ENCODE measurements around the gene BACH2.
A peak's percentile ranks its signal among the peaks of the same experiment; 100 is the strongest.
"Not testable (repeated sequence)": the region's sequence is repeated elsewhere in the genome, so short reads cannot be mapped to it uniquely, and the experiment has no call there.

BACH2 gene

DNA sequence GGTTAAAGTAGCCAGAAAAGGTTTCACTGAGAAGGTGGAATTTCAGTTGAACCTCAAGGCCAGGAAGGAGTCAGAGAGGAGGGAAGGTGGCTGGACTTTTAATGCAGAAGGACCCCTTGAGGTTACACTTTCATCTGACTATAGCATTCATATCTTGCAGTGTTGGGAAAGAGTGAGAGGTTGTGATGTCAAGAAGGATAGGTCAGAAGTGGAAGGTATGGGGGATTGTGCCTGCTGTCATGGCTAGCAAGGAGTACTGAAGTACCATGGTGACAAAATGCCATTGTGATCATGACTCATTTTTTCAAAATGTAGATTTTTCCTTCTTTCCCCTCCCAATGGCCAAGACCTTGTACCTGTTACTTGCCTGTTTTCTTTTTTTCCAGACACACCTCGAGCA, 5.2 kb upstream of the BACH2 start:
- no peak for ATAC-seq

DNA sequence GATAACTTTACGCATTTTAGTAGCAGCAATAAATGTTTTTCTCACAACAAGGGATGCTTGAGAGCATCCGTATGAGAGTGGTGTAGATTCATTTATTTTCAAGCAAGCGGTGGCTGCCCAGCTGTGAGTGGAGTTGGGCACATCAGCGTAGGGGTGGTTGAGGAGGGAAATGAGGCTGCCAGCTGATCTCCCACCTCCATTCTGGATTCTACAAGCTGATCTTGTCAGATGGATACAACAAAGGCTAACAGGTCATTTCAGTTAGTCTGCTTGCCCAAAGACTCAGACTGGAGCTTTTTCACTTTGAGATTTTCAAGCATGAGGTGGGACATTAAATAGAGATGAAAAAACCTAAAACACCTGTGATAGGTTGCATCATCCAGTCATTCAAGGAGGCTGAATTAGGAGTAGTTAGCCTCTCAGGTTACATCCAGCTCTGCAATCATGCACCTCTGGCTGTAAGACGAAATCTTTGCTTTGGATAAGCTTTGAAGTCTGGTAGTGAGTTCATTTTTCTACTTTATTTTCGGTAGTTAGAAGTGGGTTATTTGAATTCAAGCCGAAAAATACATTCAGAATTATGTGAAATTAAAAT, 1.9 kb upstream of the BACH2 start:
- ATAC-seq = no peak

DNA sequence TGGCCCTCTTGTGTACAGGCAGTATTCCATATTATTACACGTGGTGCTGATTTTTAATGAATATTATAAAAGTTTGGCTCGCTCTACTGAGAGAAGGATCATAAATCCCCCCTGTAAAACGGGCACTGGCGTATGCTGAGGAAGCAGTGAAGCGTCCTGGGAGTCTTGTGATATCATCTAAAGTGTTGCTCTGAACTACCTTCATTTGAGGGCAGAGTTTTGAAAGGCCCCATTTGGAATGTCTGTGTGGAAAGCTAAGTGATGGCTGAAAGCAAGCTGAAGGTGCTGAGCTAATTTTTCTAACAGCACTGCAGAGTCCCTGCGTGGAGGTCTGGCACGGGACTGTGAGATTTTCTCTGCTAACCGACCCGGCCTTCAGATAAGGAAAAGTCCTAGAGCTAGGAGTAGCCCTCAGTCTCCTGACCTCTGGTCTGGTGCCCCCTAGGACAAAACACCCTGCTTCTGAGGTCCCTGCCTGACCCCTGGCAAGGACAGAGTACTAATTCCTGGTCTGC, 1.3 kb upstream of the BACH2 start:
- no peak for ATAC-seq

DNA sequence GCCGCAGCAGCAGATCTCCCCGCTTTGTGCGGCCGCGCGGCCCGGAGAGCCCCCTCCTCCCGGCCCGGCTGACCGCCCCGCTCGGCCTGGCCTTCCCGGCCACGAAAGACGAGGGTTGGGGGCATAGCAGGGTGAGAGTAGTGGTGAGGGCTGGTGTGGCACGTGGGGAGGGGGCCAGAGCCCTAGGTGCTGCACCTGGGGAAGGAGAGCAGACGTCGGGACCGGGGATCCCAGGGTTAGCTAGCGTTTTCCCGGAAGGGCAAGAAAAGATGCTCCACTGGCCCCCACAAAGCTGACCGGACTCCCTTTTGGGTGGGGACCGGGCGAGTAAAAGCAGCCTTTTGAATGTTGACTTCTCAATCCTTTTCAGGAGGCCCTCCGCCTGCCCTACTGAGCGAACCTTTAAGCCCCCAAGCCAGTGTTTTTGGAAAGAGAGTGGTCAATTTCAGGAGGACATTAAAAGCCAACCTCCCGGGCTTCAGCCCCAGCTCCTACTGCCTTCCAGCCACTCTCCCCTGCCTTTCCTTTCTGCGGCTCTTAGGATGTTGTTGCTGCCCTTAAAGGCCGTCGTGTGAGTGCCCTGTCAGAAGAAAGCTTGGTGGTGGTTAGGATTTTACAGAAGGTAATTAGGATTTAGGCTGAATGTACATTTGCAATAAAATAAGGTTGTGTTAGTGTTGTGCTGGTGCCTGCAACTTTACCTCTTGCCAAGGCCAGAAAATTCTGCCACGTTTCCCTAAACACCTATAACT, 648 bp upstream of the BACH2 start:
- no peak for ATAC-seq

DNA sequence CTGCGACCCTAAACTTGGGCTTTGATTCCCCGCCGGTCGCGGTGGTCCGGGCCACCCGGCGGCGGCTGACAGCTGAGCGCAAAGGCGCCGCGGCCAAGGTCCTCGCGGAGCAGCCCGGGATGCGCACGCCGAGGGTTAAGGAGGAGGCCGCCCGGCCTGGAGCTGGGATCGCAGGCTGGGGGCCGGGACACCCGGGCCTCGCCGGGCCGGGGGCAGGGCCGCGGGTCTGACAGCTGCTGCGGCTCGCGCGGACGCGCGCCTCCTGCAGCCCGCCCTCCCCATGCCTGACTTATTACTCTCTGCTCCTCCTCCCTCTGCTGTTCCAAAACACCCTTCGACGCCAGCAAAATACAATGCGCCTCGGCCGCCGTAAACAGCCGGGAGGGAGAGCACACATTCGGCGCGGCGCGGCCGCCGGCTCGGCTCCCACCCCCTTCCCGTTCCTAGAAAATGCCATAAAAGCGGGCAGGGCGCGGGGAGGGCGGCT, 746 bp downstream of the BACH2 start:
- ATAC-seq = peak; percentile 50 to 53

DNA sequence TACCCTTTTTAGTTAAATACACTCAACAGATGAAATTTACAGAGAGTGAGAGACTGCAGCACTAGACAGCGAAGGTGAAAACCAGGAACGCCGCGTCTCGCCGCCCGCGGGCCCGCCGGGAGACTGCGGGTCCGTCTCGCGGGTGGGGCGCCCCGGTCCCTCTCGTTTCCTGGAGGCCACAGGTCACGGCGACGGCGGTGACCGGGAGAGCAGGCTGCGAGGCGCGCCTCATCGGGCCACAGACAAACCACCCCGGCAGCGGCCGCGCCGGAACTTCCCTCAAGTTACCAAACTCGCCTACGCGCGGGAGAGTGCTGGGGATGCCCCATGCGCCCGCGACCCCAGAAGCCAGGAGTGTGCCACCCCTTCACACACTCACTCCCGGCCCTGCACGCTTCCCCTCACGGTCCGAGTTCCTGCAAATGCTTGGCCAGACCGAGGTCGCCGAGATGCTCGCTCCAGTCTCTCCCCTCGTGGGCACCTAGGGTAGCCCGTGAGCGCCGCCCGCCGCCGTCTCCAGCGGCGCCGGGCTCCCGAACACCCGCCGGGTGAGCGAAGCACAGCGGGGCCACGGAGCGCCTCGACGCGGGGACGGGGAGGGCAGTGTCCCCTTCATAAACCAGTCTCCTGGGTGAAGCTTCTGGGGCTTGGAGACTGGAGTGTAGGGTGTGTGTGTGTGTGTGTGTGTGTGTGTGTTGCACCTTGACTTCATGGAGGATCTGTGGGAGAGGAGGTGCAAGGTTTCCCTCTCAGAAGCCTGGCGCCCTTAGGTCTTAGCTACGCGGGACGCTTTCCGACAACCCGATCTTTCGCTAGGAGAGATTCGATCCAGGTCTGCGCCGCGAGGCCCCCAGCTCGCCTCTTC, 1.4 kb downstream of the BACH2 start:
- ATAC-seq = peak; percentile 29 to 42

DNA sequence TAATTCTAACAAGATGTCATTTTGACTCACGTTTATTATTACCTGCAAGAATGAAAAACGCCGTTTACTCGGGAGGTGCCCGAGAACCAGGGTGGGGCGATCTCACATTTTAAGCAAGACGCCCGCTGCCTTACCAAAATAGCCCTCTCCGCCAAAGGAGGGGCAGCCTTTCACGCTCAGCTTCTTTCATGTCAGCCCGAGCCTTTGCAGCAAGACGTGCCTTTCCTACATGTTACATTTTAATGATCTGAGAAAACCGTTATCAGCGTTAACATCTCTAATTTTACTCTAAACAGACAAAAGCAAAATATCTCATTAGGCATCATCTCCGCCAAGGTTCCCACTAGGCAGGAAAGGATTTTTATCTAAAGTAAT, 2.0 kb downstream of the BACH2 start:
- no peak for ATAC-seq

DNA sequence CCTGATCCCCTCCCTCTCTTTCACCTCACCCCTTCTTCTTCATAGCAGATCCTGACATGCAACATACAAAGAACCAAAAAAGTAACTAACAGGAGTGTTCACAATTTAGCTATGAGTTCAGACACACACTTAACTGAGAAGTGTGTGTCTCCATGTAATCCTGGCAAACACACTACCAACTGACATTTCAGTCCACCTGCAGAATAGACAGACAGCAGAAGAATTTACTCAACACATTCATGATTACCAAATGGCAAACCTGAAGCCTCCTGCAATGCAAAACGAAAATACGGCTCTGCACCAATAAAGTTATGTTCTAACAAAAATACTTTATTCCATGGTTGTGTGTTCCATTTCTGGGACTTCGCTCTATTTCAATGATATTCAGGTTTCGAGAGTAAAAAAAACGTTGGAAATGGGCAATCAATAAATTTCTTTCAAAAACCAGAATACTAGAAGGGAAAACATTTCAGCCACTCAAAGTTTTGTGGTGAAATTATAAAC, 2.6 kb downstream of the BACH2 start:
- ATAC-seq = no peak

DNA sequence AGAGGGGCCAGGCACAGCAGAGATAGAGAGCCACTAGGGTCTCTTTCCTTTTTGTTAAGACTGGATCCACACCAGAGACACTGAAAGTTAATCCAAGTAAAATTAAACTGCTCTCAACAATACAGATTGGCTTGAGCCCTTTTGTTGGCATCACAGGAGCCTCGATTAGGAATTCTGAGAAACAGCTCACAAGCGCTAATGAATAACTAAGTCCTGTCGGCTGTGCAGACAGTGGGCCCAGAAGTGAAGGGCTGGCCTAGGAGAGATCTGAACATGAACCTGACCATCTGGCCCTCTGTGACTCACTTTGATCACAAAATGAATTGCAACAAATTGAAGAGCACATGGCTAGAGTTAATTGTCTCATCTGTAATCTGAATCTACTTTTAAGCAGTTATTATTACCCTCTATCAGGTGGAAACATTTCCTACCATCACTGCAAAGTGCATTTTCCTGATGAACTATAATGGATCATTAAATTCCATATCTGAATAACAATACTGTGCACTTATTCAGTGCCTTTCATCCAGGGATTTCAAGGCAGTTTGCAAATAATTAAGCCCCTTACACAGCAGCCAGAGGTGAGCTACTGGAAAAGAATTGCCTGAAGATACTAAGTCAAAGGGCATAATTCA, 3.2 kb downstream of the BACH2 start:
- no peak for ATAC-seq

DNA sequence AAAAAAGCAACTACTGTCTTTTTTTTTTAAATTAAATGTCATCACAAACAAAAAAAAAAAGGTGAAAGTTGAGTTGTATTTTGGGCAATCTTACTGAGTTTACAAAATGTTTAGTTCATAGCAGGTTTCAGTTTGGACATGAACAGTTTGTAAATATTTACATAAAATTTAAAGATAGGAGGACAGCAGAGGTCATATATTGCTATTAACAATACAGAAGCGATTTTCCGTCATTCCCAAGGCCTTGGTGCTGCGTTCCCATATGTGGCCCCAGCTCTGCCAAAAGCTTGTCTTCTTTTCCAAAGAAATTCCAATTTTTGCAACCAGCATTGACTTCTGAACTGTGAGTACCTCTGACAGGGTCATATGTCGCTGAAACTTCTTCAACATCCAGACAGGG, 5.1 kb downstream of the BACH2 start:
- no peak for ATAC-seq

DNA sequence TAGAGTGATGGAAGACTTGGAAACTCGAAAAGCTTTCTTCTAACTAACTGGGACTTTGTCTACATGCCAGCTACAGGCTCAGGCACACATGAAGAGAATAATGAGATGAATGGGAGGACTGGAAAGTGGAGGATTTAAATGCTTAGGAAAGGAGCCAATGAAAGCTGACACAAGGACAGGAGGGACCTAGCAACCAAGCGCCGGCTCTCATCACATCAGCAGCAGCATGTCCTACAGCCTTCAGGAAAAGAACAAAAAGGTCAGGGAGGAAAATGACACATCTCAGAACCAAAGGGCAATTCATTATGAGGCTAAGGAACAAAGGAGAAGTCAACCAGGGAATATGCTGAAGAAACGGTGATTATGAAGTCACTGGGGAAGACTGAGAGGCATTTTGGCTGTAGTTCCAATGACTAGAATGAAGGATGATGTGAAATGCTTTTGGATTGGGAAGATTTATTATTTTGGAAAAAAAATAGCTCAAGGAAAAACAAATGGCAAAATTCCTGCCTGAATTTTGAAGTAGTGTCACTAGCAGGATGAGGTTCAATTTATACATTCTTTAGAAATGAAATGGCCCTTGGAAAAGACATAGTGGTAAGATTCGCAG, 5.7 kb downstream of the BACH2 start:
- no peak for ATAC-seq

DNA sequence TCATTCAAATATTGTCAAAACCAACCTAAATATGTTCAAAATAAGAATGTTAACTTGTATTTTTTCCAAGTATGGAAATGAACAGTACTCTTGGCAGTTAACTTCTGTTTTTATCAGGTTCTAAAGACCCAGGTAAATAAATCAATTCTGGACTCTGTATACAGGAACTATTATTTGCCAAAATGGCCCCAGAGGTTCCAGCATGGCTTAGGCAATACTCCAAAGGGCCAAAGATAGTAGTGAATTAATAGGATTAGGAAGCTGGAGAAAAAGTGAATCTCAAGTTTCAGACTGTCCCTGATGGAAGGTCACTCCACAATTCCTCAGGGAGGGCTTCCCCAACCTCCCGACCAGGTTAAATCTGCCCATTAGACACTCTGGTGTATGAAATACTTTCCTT, 6.7 kb downstream of the BACH2 start:
- ATAC-seq = no peak

DNA sequence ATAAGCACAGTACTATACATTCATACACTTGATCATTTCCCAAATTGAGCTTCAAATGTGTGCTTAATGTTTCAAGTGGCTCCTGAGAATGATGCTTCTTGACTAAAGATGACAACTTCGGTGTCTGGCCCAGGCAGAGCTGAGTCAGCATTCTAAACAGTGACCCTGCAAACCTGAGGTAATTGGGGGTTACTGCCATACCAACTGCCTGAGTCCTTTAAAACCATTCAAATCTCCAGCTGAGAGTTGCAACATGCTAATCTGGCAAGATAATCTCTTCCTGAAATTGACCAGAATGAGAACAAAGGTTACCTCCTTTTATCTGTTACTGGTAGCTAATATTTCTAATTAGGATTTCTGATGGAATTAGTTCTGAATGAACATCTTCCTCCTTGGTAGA, 8.2 kb downstream of the BACH2 start:
- no peak for ATAC-seq

DNA sequence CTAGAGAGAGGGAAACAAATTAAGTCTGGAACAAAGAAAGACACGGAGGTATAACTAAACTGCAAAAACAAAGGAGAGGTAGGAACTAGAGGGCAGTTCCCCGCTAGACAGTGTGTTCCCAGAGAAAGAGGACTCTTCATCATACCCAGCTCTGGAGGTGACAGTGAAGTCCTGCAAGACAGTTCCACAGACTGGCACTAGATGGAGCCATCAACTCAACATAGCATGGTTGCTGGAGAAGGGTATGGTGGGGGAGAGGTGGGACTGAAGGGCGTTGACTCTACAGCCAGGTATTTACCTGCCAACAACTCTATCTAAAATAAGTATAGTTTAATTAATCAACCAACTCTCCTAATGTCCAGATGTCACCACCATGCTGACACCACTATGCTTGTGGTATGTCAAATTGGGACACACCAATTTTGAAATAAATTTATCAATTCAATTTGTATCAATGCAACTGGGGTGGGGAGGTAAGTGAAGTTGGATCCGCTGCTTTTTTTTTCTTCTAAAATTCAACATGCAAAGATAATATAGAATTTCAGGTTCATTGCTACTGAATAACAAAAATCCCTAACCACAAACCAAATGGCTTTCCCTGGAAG, 9.7 kb downstream of the BACH2 start:
- no peak for ATAC-seq

DNA sequence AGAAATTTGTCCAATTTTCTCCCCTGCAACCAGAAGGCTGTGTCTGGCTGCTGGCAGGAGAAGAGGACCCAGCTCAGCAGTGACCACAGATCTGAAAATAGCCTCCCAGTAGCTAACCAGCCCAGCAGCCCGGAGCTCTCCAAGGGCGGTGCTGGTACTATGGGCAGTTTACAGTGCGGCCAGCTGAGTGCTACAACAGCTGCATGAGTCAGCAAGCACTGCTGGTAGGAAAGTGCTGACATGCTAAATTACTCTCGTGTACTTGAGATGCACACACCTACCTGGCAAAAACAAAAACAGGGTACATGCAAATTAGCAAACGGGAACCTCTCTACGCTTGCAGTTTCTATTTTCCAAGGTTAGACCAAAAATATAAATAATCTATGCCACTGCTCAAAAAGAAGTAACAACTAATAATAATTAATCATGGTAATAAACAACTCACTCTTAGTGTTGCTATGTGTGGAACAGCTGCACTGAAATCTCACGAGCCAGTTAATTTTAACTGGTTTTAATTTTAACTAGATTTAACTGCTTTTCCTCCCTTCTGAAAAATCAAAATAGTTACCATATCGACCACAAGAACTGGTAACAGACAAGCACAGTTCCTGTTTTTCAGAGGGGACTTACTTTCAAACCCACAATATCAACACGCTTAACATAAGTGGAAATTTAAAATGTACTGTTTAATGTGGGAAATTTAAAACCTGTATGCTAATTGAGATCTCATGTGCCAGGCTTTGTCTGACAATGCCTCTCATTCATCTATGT, 10.8 kb downstream of the BACH2 start:
- peak; percentile 61 to 65 for ATAC-seq

DNA sequence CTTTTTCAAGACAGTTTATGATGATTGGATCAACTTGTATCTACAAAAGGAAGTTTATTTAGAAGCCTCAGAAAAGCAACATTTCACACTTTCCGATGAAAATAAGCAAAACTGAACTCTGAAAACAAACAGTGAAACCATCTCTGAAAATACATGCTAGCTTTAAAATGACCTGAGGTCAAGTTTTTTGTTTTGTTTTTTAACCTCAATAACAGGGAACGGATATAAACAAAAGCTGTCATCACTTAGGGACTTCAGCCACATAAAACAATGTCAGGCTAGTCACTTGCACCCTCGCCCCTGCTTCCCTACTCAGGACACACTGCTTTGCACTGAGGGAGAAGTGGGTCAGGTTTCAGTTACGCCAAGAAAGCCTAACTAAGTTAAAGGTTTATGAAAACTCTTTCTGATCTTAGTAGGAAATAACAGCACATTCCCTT, 11.6 kb downstream of the BACH2 start:
- no peak for ATAC-seq

DNA sequence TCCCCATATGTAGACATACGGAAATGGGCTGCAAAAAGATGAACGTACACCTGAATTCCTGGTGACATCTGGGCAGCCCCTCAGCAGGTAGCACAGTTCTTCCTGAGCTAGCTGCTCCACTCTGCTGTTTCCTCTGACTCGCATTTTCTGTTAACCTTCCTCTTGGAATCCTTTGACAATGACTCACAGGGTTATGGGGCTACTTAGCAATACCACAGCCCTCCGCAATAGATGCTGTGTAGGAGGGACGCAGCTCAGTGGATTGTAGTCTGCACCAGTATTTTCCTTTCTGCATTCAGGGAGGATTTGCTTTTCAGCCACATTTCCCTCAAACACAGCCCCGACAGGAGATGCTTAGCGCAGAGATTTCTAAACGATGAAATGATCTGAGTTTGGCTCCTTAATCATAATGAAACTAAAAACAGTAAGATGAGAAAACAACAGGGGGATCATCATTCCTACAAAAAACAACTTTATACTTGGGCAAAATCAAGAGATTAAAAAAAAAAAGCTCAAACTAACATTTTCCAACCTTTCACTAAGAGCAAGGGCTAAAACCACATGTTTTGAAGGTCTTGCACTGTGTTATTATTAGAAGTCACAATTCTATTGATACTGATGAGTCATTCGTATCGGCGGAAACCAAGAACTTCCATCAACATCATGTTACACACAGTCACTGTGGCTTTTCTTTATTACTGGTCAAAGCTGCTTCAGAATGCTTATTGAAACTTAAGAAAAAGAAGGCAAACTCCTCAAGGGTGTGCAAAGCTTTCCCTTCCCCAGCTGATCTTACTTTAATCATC, 12.2 kb downstream of the BACH2 start:
- ATAC-seq = peak; percentile 68 to 74

DNA sequence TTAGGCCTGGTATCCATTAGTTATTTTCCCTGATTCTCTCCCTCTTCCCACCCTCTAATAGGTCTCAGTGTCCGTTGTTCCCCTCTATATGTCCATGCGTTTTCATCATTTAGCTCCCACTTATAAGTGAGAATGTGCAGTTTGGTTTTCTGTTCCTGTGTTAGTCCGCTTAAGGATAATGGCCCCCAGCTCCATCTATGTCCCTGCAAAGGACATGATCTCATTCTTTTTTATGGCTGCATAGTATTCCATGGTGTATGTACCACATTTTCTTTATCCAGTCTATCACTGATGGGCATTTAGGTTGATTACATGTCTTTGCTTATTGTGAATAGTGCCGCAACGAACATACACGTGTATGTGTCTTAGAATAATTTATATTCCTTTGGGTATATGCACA, 14.4 kb downstream of the BACH2 start:
- ATAC-seq = not testable (repeated sequence)

DNA sequence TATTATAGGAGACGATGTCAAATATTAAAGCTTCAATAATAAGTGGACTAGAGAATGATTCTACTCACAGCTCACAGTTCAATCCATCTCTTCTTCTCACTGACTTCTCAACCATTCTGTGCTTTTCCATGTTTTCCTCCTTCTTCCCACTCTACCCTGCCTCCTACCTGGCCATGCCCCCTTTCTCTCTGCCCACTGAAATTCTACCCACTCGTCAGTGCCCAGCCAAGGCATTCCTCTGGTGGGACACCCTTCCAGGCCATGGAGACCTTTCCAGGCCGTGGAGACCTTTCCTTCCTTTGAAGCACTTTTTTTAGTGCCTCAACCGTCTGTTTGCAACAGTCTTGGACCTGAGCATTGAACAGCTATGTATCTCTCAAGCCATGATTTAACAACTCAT, 18.5 kb downstream of the BACH2 start:
- no peak for ATAC-seq
